ENCODE data around the gene SMIM29. TPM values are rescaled to one million over a fixed set of nuclear protein-coding genes. Genes with fewer than 3 reads are reported as not detected.

The SMIM29 gene
- total and polyA plus RNA-seq, 2 donors (not counting 3 experiments of a cell fraction or from before 2014, with no cell fraction given), result 37.6 to 75.2 TPM

- no peaks in the 10 kb centered on the region for H3K9me1 ChIP-seq (replicated peaks; ENCODE audit: control insufficient read depth, extremely low read depth, insufficient read depth, low read length)
- no peak overlapping the region for H3K4me2 ChIP-seq (ENCODE audit: insufficient read depth, low read length)
- DNase-seq (ENCODE audit: low read depth, low spot score) (no peak), FAIRE-seq (no peak)
- dilution Hi-C loops (cut with MboI; ENCODE audit: extremely low pct_ligation_motif_present, low sequenced_read_pairs), result no loop called here
- ChIA-PET CTCF (interaction anchor here (0.8 to 2.6 kb wide), 3 partner anchors 36 to 183 kb away, joined by 3 to 11 read pairs (median 4); no protein-coding TSS in a partner anchor), POLR2A (no interaction called here)
- no peak overlapping the region for H3K9ac ChIP-seq (replicated peaks; ENCODE audit: extremely low read depth, insufficient read depth, low read length)
- no peak overlapping the region for H3K4me3 ChIP-seq (replicated peaks in 1 of 3; ENCODE audit: insufficient read depth in 1 of 3, low read depth in 1 of 3, low read length in 3 of 3)
- no peaks in the 10 kb centered on the region for H3K27me3 ChIP-seq (ENCODE audit: control insufficient read depth in 2 of 2, insufficient read depth in 2 of 2, low read length in 2 of 2)
- no peaks in the 10 kb centered on the region for H3K36me3 ChIP-seq (ENCODE audit: control insufficient read depth in 2 of 2, extremely low read depth in 1 of 2, insufficient read depth in 2 of 2, low read length in 2 of 2)
- TF ChIP-seq EZH2 (IDR thresholded peaks at IDR 0.05; ENCODE audit: borderline replicate concordance, low read depth, low read length, severe bottlenecking) (no peak), MAX (IDR thresholded peaks at IDR 0.05; ENCODE audit: insufficient read depth, insufficient read length) (no peak), JUN (IDR thresholded peaks at IDR 0.05; ENCODE audit: borderline replicate concordance, insufficient read depth, insufficient read length, low read depth) (no peak), CTCF (IDR thresholded peaks at IDR 0.05; ENCODE audit: extremely low read depth in 1 of 2, insufficient read depth in 1 of 2, low read depth in 1 of 2, low read length in 2 of 2) (no peak), MYC (IDR thresholded peaks at IDR 0.05; ENCODE audit: low read depth, low read length) (no peak), POLR2A (IDR thresholded peaks at IDR 0.05; ENCODE audit: low read depth, low read length) (no peak), FOS (IDR thresholded peaks at IDR 0.05; ENCODE audit: borderline replicate concordance, insufficient read depth, low read length) (no peak), POLR2AphosphoS5 (IDR thresholded peaks at IDR 0.05; ENCODE audit: insufficient read depth, low read depth, low read length) (no peak), GATA2 (IDR thresholded peaks at IDR 0.05; ENCODE audit: insufficient read depth, insufficient read length, low read depth, low read length) (no peak)
- H3K27ac ChIP-seq (ENCODE audit: insufficient read depth, low read depth, low read length), result no peak overlapping the region
- H4K20me1 ChIP-seq (replicated peaks; ENCODE audit: control insufficient read depth, extremely low read depth, insufficient read depth, low read length), result no peaks in the 10 kb centered on the region
- H3K4me1 ChIP-seq (ENCODE audit: control insufficient read depth, extremely low read depth, insufficient read depth, low read length), result peaks cover 11% of the 10 kb centered on the region
- H2AFZ ChIP-seq (ENCODE audit: low read depth, low read length), result no peak overlapping the region
- intact Hi-C loops (cut with micrococcal nuclease), result no loop called here
- no peaks in the 10 kb centered on the region for H3K9me3 ChIP-seq (replicated peaks; ENCODE audit: control insufficient read depth, insufficient read depth, low read length)
- peaks cover 3% of the 10 kb centered on the region for H3K79me2 ChIP-seq (ENCODE audit: control insufficient read depth, insufficient read depth, low read length)
- BruUV-seq (replicated peaks), result no TSS peak
These were observed 17.1 kb downstream of the SMIM29 start for GRCh38 chr6:34231566-34232336.
